HL-60 (cell line): ENCODE measurements around the gene HOTAIR.

ENCODE experiments used
- GABPA ChIP-seq: IDR thresholded peaks from 2 replicates; pipeline ENCODE4 v1.6.1; 2012; ENCODE audit warnings: low read depth
- POLR2AphosphoS5 ChIP-seq: IDR thresholded peaks from 2 replicates; pipeline ENCODE4 v1.6.1; 2012; ENCODE audit warnings: low read depth
- TF ChIP-seq, protein P1 (sequence below): IDR thresholded peaks from one replicate; pipeline ENCODE4 v1.5.1; 2011; ENCODE audit warnings: low read length, control low read depth, inconsistent platforms; ENCODE audit not compliant: insufficient read depth
- TF ChIP-seq, protein P2 (sequence below): IDR thresholded peaks from 2 replicates; pipeline ENCODE4 v1.6.1; 2012; ENCODE audit warnings: low read depth; ENCODE audit not compliant: insufficient replicate concordance

- TF ChIP-seq, protein P1, sequence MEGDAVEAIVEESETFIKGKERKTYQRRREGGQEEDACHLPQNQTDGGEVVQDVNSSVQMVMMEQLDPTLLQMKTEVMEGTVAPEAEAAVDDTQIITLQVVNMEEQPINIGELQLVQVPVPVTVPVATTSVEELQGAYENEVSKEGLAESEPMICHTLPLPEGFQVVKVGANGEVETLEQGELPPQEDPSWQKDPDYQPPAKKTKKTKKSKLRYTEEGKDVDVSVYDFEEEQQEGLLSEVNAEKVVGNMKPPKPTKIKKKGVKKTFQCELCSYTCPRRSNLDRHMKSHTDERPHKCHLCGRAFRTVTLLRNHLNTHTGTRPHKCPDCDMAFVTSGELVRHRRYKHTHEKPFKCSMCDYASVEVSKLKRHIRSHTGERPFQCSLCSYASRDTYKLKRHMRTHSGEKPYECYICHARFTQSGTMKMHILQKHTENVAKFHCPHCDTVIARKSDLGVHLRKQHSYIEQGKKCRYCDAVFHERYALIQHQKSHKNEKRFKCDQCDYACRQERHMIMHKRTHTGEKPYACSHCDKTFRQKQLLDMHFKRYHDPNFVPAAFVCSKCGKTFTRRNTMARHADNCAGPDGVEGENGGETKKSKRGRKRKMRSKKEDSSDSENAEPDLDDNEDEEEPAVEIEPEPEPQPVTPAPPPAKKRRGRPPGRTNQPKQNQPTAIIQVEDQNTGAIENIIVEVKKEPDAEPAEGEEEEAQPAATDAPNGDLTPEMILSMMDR: no peak
- TF ChIP-seq POLR2AphosphoS5 (no peak), GABPA (no peak)
- TF ChIP-seq, protein P2, sequence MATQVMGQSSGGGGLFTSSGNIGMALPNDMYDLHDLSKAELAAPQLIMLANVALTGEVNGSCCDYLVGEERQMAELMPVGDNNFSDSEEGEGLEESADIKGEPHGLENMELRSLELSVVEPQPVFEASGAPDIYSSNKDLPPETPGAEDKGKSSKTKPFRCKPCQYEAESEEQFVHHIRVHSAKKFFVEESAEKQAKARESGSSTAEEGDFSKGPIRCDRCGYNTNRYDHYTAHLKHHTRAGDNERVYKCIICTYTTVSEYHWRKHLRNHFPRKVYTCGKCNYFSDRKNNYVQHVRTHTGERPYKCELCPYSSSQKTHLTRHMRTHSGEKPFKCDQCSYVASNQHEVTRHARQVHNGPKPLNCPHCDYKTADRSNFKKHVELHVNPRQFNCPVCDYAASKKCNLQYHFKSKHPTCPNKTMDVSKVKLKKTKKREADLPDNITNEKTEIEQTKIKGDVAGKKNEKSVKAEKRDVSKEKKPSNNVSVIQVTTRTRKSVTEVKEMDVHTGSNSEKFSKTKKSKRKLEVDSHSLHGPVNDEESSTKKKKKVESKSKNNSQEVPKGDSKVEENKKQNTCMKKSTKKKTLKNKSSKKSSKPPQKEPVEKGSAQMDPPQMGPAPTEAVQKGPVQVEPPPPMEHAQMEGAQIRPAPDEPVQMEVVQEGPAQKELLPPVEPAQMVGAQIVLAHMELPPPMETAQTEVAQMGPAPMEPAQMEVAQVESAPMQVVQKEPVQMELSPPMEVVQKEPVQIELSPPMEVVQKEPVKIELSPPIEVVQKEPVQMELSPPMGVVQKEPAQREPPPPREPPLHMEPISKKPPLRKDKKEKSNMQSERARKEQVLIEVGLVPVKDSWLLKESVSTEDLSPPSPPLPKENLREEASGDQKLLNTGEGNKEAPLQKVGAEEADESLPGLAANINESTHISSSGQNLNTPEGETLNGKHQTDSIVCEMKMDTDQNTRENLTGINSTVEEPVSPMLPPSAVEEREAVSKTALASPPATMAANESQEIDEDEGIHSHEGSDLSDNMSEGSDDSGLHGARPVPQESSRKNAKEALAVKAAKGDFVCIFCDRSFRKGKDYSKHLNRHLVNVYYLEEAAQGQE: no peak
These were observed 12.1 kb upstream of the HOTAIR start for GRCh38 chr12:53986686-53987483.
